A673 (cell line): ENCODE data around the gene PCDHB13.

Experiments
- CTCF ChIP-seq: fragments of 300-800, 200-600 bp; sonication (generic); conservative IDR thresholded peaks from 2 replicates; pipeline ENCODE4 v1.5.1; 2017; ENCODE audit warnings: low read depth, mild to moderate bottlenecking, antibody characterized with exemption, low read length, moderate library complexity, mixed read lengths
- EZH2 ChIP-seq: fragments of 200-600 bp; sonication (generic); IDR thresholded peaks from 2 replicates; pipeline ENCODE4 v1.6.1; 2017; ENCODE audit warnings: borderline replicate concordance, low read depth, mild to moderate bottlenecking, mixed read lengths, antibody characterized with exemption, low read length; ENCODE audit not compliant: poor library complexity, severe bottlenecking

GRCh38 chr5:141261238-141261546 is 47.5 kb downstream of the PCDHB13 start:
- no peak for TF ChIP-seq CTCF
- no peak for TF ChIP-seq EZH2
